BLaER1 treated with 17β-estradiol and CSF1 and Interleukin-3, amounts not matched to agents 10 nM and 100 nM (cell line): Measurements from ENCODE around the gene AOC3.
"Not testable (repeated sequence)": the region's sequence is repeated elsewhere in the genome, so short reads cannot be mapped to it uniquely, and the experiment has no call there.

Experiments
- H3K27ac ChIP-seq, 11 experiments: shearing (Covaris generic); formaldehyde crosslinking; 2 replicates each; pipeline ENCODE4 v1.8.1; 2022
- H3K27me3 ChIP-seq, 11 experiments: shearing (Covaris generic); formaldehyde crosslinking; 2 replicates each; pipeline ENCODE4 v1.8.1; 2022
- H3K36me3 ChIP-seq, 11 experiments: shearing (Covaris generic); formaldehyde crosslinking; 2 replicates each; pipeline ENCODE4 v1.8.1; 2022
- H3K4me1 ChIP-seq, 10 experiments: shearing (Covaris generic); formaldehyde crosslinking; 2 replicates each; pipeline ENCODE4 v1.8.1; 2022
- H3K4me2 ChIP-seq, 11 experiments: shearing (Covaris generic); formaldehyde crosslinking; 2 replicates each; pipeline ENCODE4 v1.8.1; 2022
- H3K4me3 ChIP-seq, 10 experiments: shearing (Covaris generic); formaldehyde crosslinking; 2 replicates each; pipeline ENCODE4 v1.8.1; 2022
- H3K9ac ChIP-seq, 11 experiments: shearing (Covaris generic); formaldehyde crosslinking; 2 replicates each; pipeline ENCODE4 v1.8.1; 2022
- H3K9me3 ChIP-seq, 11 experiments: shearing (Covaris generic); formaldehyde crosslinking; replicated peaks in 1 of 11; 2 replicates each; pipeline ENCODE4 v1.8.1; 2022
- H4K20me1 ChIP-seq, 11 experiments: shearing (Covaris generic); formaldehyde crosslinking; 2 replicates each; pipeline ENCODE4 v1.8.1; 2022
- Cebpa-rat ChIP-seq, 11 experiments: shearing (Covaris generic); IDR thresholded peaks; 2 replicates each; pipeline ENCODE4 v1.8.1; 2022

Gene AOC3

GRCh38 chr17:42855048-42855596 lies 4.1 kb downstream of the AOC3 start:
- Histone ChIP-seq H3K9ac (no peak overlapping the region), H3K9me3 (no peaks in the 10 kb centered on the region), H4K20me1 (no peaks in the 10 kb centered on the region), H3K4me3 (no peak overlapping the region), H3K4me2 (peak overlapping the region in 3 of 11 experiments; percentile 35 to 57 (median 50); a peak in 5 of 22 replicates), H3K36me3 (no peaks in the 10 kb centered on the region), H3K27me3 (no peaks in the 10 kb centered on the region), H3K4me1 (peaks cover 0 to 24% (median 2%) of the 10 kb centered on the region in 10 experiments; a peak in 10 of 20 replicates), H3K27ac (no peak overlapping the region)
- TF ChIP-seq Cebpa-rat (IDR thresholded peaks at IDR 0.05) = no peak

GRCh38 chr17:42856093-42856492 lies 5.1 kb downstream of the AOC3 start:
- not testable (repeated sequence) for H3K9ac ChIP-seq, H4K20me1 ChIP-seq, H3K9me3 ChIP-seq, H3K27ac ChIP-seq, H3K27me3 ChIP-seq, H3K36me3 ChIP-seq, H3K4me2 ChIP-seq, H3K4me3 ChIP-seq
- H3K4me1 ChIP-seq = peaks cover 0 to 22% (median 0%) of the 10 kb centered on the region in 10 experiments; a peak in 7 of 20 replicates

GRCh38 chr17:42856516-42856915 lies 5.5 kb downstream of the AOC3 start:
- not testable (repeated sequence) for H3K4me2 ChIP-seq, H3K9ac ChIP-seq, H3K27ac ChIP-seq, H3K9me3 ChIP-seq, H3K4me3 ChIP-seq, H3K36me3 ChIP-seq, H4K20me1 ChIP-seq, H3K27me3 ChIP-seq
- peaks cover 0 to 22% (median 0%) of the 10 kb centered on the region in 10 experiments; a peak in 7 of 20 replicates for H3K4me1 ChIP-seq

DNA sequence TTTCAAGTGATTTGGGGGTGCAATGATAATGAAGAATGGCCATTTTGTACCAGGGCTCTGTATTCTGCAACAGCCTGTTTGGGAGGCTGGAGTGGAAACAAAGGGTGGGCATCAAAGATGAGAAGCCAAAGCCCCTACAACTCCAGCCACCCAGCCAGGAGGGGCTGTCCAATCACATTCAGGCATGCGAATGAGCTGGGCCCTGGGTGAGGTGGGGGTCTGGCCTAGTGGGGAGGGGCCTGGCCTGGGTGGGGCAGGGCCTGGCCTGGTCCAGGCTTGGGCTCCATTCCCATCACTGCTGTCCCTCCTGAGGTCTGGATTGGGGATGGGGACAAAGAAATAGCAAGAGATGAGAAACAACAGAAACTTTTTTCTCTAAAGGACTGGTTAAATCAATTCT lies 6.4 kb downstream of the AOC3 start:
- no peak for TF ChIP-seq Cebpa-rat (IDR thresholded peaks at IDR 0.05)
- H3K4me3 ChIP-seq = no peak overlapping the region

GRCh38 chr17:42865638-42866094 lies 14.7 kb downstream of the AOC3 start:
- Histone ChIP-seq H4K20me1 (no peaks in the 10 kb centered on the region), H3K36me3 (no peaks in the 10 kb centered on the region; a peak in 1 of 22 replicates), H3K9ac (no peak overlapping the region), H3K27me3 (no peaks in the 10 kb centered on the region), H3K9me3 (peaks cover 4 to 11% (median 7%) of the 10 kb centered on the region in 11 experiments), H3K27ac (no peak overlapping the region), H3K4me3 (no peak overlapping the region), H3K4me2 (no peak overlapping the region), H3K4me1 (no peaks in the 10 kb centered on the region)
- TF ChIP-seq Cebpa-rat (IDR thresholded peaks at IDR 0.05) = no peak

More for the DNA sequence above, 6.4 kb downstream of the AOC3 start:
- Histone ChIP-seq H3K27ac (no peak overlapping the region), H3K9me3 (no peaks in the 10 kb centered on the region), H3K9ac (no peak overlapping the region), H3K27me3 (no peaks in the 10 kb centered on the region), H3K4me1 (peaks cover 0 to 22% (median 0%) of the 10 kb centered on the region in 10 experiments; a peak in 7 of 20 replicates), H4K20me1 (no peaks in the 10 kb centered on the region), H3K36me3 (no peaks in the 10 kb centered on the region), H3K4me2 (no peak overlapping the region)

DNA sequence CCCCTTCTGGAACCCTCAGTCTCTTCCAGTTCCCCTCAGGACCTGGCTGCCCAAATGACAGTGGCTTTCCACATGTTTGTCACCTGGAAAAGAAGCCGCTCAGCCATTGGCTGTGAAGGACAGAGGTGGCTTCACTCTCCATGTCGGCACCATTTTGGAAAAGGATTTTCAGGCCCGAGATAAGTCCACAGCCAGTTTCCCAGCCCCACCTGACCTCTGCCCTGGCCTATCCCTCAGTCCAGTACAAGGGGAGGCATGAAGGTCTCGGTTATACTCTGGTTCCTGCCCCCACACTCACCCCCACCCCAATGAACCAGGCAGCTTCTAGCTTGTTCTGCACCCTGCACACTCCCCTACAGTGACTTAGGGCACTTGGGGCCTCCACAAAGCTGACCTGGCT lies 15.2 kb downstream of the AOC3 start:
- Histone ChIP-seq H3K4me3 (no peak overlapping the region), H3K9me3 (peaks cover 9 to 17% (median 12%) of the 10 kb centered on the region in 11 experiments), H3K4me1 (no peaks in the 10 kb centered on the region), H3K27me3 (no peaks in the 10 kb centered on the region), H4K20me1 (no peaks in the 10 kb centered on the region), H3K27ac (no peak overlapping the region), H3K9ac (no peak overlapping the region), H3K4me2 (no peak overlapping the region), H3K36me3 (no peaks in the 10 kb centered on the region; a peak in 1 of 22 replicates)
- no peak for TF ChIP-seq Cebpa-rat (IDR thresholded peaks at IDR 0.05)

DNA sequence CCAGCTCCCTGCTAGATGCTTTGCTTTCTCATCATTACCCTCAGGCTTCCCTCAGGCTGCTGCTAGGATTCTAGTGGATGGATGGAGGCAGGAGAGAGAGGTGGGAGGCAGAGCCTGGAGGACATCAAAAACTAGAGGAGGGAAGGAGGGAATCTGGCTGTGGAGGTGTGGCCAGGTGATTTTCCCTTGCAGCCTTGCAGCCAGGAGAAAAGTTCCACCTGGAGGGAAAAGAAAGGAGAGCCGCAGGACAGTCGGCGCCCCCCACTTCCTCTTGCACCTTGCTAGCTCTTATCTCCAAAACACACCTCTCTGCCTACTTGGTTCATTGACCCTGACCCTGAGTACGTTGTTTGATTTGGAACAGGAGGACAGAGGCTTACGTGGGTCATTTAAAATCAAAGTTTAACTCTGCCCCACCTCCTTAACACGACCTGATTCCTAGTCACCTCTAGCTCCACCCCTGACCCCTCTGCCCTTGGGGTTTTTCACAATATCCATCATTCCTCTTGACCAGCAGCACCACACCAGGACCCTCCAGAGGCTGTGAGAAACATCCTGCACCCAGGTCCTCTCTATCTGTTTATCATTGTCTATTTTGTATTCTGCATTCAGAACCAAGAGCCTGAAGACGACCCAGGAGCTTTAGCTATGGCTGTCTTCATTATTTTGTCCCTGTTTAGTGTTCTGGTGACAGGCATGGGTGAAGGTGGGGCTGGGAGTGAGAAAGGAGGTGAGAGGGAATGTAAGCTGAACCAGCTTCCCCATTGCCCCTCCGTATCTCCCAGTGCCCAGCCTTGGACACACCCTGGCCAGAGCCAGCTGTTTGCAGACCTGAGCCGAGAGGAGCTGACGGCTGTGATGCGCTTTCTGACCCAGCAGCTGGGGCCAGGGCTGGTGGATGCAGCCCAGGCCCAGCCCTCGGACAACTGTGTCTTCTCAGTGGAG lies 15.9 kb downstream of the AOC3 start:
- Histone ChIP-seq H3K9me3 (peaks cover 12 to 23% (median 18%) of the 10 kb centered on the region in 11 experiments), H4K20me1 (no peaks in the 10 kb centered on the region), H3K36me3 (no peaks in the 10 kb centered on the region; a peak in 1 of 22 replicates), H3K27ac (no peak overlapping the region), H3K9ac (no peak overlapping the region), H3K27me3 (no peaks in the 10 kb centered on the region), H3K4me2 (no peak overlapping the region), H3K4me1 (no peaks in the 10 kb centered on the region), H3K4me3 (no peak overlapping the region)
- no peak for TF ChIP-seq Cebpa-rat (IDR thresholded peaks at IDR 0.05)

DNA sequence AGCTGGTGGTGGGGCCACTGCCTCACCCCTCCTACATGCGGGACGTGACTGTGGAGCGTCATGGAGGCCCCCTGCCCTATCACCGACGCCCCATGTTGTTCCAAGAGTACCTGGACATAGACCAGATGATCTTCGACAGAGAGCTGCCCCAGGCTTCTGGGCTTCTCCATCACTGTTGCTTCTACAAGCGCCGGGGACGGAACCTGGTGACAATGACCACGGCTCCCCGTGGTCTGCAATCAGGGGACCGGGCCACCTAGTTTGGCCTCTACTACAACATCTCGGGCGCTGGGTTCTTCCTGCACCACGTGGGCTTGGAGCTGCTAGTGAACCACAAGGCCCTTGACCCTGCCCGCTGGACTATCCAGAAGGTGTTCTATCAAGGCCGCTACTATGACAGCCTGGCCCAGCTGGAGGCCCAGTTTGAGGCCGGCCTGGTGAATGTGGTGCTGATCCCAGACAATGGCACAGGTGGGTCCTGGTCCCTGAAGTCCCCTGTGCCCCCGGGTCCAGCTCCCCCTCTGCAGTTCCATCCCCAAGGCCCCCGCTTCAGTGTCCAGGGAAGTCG lies 16.8 kb downstream of the AOC3 start:
- not testable (repeated sequence) for H3K4me2 ChIP-seq, H3K27ac ChIP-seq, H3K36me3 ChIP-seq, H3K4me1 ChIP-seq, H3K4me3 ChIP-seq, H3K9ac ChIP-seq, H4K20me1 ChIP-seq, H3K27me3 ChIP-seq
- peaks cover 12 to 23% (median 18%) of the 10 kb centered on the region in 11 experiments for H3K9me3 ChIP-seq

DNA sequence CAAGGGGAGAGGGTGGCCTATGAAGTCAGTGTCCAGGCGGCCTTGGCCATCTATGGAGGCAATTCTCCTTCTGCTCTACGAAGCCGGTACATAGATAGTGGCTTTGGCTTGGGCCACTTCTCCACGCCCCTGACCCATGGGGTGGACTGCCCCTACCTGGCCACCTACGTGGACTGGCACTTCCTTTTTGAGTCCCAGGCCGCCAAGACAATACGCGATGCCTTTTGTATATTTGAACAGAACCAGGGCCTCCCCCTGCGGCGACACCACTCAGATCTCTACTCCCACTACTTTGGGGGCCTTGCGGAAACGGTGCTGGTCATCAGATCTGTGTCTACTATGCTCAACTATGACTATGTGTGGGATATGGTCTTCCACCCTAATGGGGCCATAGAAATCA lies 17.3 kb downstream of the AOC3 start:
- no peaks in the 10 kb centered on the region for H3K4me1 ChIP-seq
- H3K9ac ChIP-seq = no peak overlapping the region
- H3K36me3 ChIP-seq = no peaks in the 10 kb centered on the region; a peak in 1 of 22 replicates
- H3K27me3 ChIP-seq = no peaks in the 10 kb centered on the region
- peaks cover 12 to 23% (median 18%) of the 10 kb centered on the region in 11 experiments for H3K9me3 ChIP-seq
- H3K4me3 ChIP-seq = no peak overlapping the region
- no peaks in the 10 kb centered on the region for H4K20me1 ChIP-seq
- H3K4me2 ChIP-seq = no peak overlapping the region
- H3K27ac ChIP-seq = no peak overlapping the region
- no peak for TF ChIP-seq Cebpa-rat (IDR thresholded peaks at IDR 0.05)
